Measurements from ENCODE around the gene SZRD1. TPM values are rescaled to one million over a fixed set of nuclear protein-coding genes. Genes with fewer than 3 reads are reported as not detected.

The SZRD1 gene
- total RNA-seq, 1 experiment from 2014 or later: 113 TPM

- Mint-ChIP-seq H3K27ac (no peak overlapping the region), H3K9me3 (no peaks in the 10 kb centered on the region), H3K27me3 (ENCODE audit: low read depth) (no peaks in the 10 kb centered on the region), H3K4me3 (no peak overlapping the region), H3K4me1 (peaks cover 8% of the 10 kb centered on the region), H3K36me3 (no peaks in the 10 kb centered on the region)
- CTCF ChIA-PET: interaction anchor here (0.6 kb wide), 2 partner anchors 17 to 373 kb away, joined by 4 to 5 read pairs; no protein-coding TSS in a partner anchor
- POLR2A ChIA-PET: interaction anchor here (0.6 kb wide), 1 partner anchor 20 kb away, joined by 6 read pairs; no protein-coding TSS in a partner anchor
- ATAC-seq (peak; percentile 10; the same call in 1 of the 2 replicates), DNase-seq (ENCODE audit: low spot score) (no peak)
- TF ChIP-seq, protein P1, sequence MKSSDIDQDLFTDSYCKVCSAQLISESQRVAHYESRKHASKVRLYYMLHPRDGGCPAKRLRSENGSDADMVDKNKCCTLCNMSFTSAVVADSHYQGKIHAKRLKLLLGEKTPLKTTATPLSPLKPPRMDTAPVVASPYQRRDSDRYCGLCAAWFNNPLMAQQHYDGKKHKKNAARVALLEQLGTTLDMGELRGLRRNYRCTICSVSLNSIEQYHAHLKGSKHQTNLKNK (CRISPR knock-in tag; IDR thresholded peaks at IDR 0.05): no peak
- no peak for TF ChIP-seq SMAD3 (CRISPR knock-in tag; IDR thresholded peaks at IDR 0.05; ENCODE audit: borderline replicate concordance)
- no peak for TF ChIP-seq E2F4 (CRISPR knock-in tag; IDR thresholded peaks at IDR 0.05; ENCODE audit: borderline replicate concordance, low read depth)
- no peak for TF ChIP-seq CTCF (IDR thresholded peaks at IDR 0.05)
- TF ChIP-seq ZSCAN18 (CRISPR knock-in tag; IDR thresholded peaks at IDR 0.05): no peak
- TF ChIP-seq STAT6 (CRISPR knock-in tag; conservative IDR thresholded peaks at IDR 0.05; ENCODE audit: low read depth): no peak
Observed at GRCh38 chr1:16405441-16405840, 38.4 kb downstream of the SZRD1 start.

DNA sequence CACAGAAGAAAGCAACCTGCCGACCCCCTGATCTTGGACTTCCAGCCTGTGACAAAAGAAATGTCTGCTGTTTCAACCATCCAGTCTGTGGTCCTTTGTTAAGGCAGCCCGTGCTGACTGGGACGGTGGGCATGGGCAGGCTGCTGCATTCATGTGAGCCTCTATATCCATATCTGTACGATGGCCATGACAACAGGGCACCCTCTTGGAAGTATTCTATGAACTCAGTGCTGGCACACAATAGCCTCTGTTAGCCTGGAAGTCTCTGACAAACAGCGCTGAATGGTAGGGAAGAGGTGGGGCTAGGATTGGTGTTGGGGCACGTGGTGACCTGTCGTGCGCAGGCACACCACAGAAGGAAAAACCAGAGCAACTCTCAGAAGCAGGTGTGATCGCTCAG, 39.8 kb downstream of the SZRD1 start:
- DNase-seq (ENCODE audit: low spot score) (no peak), ATAC-seq (no peak)
- H3K27me3 Mint-ChIP-seq (ENCODE audit: low read depth): no peaks in the 10 kb centered on the region
- H3K9me3 Mint-ChIP-seq: no peaks in the 10 kb centered on the region
- peaks cover 8% of the 10 kb centered on the region for H3K4me1 Mint-ChIP-seq
- H3K4me3 Mint-ChIP-seq: no peak overlapping the region
- POLR2A ChIA-PET: no interaction called here
- H3K36me3 Mint-ChIP-seq: no peaks in the 10 kb centered on the region
- H3K27ac Mint-ChIP-seq: no peak overlapping the region
- CTCF ChIA-PET: no interaction called here
- TF ChIP-seq GTF2I (CRISPR knock-in tag; conservative IDR thresholded peaks at IDR 0.05) (no peak), TCF7 (CRISPR knock-in tag; IDR thresholded peaks at IDR 0.05; ENCODE audit: low read depth) (no peak), RELA (CRISPR knock-in tag; IDR thresholded peaks at IDR 0.05; ENCODE audit: borderline replicate concordance) (no peak), KAT7 (CRISPR knock-in tag; IDR thresholded peaks at IDR 0.05; ENCODE audit: borderline replicate concordance) (no peak), PRDM15 (CRISPR knock-in tag; IDR thresholded peaks at IDR 0.05) (no peak), JAZF1 (CRISPR knock-in tag; IDR thresholded peaks at IDR 0.05) (no peak), FOXP1 (CRISPR knock-in tag; IDR thresholded peaks at IDR 0.05; ENCODE audit: borderline replicate concordance) (no peak)
- TF ChIP-seq, protein P2, sequence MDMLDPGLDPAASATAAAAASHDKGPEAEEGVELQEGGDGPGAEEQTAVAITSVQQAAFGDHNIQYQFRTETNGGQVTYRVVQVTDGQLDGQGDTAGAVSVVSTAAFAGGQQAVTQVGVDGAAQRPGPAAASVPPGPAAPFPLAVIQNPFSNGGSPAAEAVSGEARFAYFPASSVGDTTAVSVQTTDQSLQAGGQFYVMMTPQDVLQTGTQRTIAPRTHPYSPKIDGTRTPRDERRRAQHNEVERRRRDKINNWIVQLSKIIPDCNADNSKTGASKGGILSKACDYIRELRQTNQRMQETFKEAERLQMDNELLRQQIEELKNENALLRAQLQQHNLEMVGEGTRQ (CRISPR knock-in tag; IDR thresholded peaks at IDR 0.05): no peak
- TF ChIP-seq, protein P3, sequence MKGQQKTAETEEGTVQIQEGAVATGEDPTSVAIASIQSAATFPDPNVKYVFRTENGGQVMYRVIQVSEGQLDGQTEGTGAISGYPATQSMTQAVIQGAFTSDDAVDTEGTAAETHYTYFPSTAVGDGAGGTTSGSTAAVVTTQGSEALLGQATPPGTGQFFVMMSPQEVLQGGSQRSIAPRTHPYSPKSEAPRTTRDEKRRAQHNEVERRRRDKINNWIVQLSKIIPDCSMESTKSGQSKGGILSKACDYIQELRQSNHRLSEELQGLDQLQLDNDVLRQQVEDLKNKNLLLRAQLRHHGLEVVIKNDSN (CRISPR knock-in tag; IDR thresholded peaks at IDR 0.05): no peak
- TF ChIP-seq, protein P4, sequence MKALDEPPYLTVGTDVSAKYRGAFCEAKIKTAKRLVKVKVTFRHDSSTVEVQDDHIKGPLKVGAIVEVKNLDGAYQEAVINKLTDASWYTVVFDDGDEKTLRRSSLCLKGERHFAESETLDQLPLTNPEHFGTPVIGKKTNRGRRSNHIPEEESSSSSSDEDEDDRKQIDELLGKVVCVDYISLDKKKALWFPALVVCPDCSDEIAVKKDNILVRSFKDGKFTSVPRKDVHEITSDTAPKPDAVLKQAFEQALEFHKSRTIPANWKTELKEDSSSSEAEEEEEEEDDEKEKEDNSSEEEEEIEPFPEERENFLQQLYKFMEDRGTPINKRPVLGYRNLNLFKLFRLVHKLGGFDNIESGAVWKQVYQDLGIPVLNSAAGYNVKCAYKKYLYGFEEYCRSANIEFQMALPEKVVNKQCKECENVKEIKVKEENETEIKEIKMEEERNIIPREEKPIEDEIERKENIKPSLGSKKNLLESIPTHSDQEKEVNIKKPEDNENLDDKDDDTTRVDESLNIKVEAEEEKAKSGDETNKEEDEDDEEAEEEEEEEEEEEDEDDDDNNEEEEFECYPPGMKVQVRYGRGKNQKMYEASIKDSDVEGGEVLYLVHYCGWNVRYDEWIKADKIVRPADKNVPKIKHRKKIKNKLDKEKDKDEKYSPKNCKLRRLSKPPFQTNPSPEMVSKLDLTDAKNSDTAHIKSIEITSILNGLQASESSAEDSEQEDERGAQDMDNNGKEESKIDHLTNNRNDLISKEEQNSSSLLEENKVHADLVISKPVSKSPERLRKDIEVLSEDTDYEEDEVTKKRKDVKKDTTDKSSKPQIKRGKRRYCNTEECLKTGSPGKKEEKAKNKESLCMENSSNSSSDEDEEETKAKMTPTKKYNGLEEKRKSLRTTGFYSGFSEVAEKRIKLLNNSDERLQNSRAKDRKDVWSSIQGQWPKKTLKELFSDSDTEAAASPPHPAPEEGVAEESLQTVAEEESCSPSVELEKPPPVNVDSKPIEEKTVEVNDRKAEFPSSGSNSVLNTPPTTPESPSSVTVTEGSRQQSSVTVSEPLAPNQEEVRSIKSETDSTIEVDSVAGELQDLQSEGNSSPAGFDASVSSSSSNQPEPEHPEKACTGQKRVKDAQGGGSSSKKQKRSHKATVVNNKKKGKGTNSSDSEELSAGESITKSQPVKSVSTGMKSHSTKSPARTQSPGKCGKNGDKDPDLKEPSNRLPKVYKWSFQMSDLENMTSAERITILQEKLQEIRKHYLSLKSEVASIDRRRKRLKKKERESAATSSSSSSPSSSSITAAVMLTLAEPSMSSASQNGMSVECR (CRISPR knock-in tag; IDR thresholded peaks at IDR 0.05; ENCODE audit: borderline replicate concordance): no peak

All from WTC11 (cell line).